ENCODE measurements around the gene AMPH. TPM values are rescaled to one million over a fixed set of nuclear protein-coding genes. Genes with fewer than 3 reads are reported as not detected.

AMPH gene
- total and polyA plus RNA-seq, 9 of the 15 experiments (the other 6 are each of a cell fraction or from before 2014, with no cell fraction given): 0.03 to 0.35 TPM; not detected in 7

DNA sequence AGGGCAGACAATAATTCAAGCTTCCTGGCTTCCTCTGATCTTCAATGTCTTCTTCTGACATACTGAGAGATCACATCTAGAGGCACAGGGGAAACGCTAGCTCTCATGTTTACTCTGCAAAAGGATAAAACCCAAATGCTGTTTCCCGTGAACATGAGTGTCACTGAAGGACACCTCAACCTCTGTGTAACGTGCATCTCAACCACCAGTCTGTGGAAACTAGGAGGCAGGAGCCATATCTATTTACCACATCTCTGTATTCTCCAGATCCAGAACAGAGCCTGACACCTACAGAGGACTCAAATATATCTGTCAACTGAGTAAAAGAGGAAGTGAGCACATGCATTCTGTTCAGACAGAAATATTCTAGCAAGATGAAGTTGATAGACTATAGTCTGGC, 217.4 kb downstream of the AMPH start:
- H3K4me3 ChIP-seq: no peak overlapping the region
- H3K4me1 ChIP-seq (replicated peaks in 1 of 2; ENCODE audit: control insufficient read depth in 2 of 2, insufficient read depth in 2 of 2, low read length in 2 of 2): peaks cover 0 to 2% of the 10 kb centered on the region in 2 experiments; a peak in 1 of 5 replicates
- intact Hi-C loops (cut with micrococcal nuclease): no loop called here
- H3K9me1 ChIP-seq (ENCODE audit: control insufficient read depth, insufficient read depth, low read length): no peaks in the 10 kb centered on the region
- peak; percentile 35 for FAIRE-seq
- peak in 2 of 4 experiments; percentile 11 to 21 for DNase-seq (ENCODE audit: extremely low read depth in 1 of 4, low spot score in 3 of 4)
- no peak overlapping the region for H2AFZ ChIP-seq (ENCODE audit: low read depth, low read length)
- in situ Hi-C loops (cut with MboI): loop anchor here (25.0 kb wide), 1 partner anchor 1099 kb away; no protein-coding TSS in a partner anchor
- H3K27me3 ChIP-seq (ENCODE audit: control insufficient read depth in 2 of 2, insufficient read depth in 2 of 2, low read length in 2 of 2): no peaks in the 10 kb centered on the region
- no peaks in the 10 kb centered on the region for H3K79me2 ChIP-seq (ENCODE audit: control insufficient read depth, insufficient read depth, low read length)
- WGBS (ENCODE audit: insufficient coverage, low coverage, missing lambda C conversion rate): 0% methylated on average over 3 of the region's 3 CpGs
- peak; percentile 80 for ATAC-seq
- no peak overlapping the region for H3K9ac ChIP-seq (ENCODE audit: insufficient read depth in 1 of 2, low read depth in 2 of 2, low read length in 2 of 2)
- ChIA-PET POLR2A (no interaction called here), CTCF (ENCODE audit: low intra/inter-chr PET ratio) (interaction anchor here (0.6 kb wide), 1 partner anchor 1240 kb away, joined by 3 read pairs; no protein-coding TSS in a partner anchor)
- no peak overlapping the region for H3K4me2 ChIP-seq (ENCODE audit: insufficient read depth, low read length)
- H3K36me3 ChIP-seq (ENCODE audit: control insufficient read depth, insufficient read depth, low read length): no peaks in the 10 kb centered on the region
- BruUV-seq (replicated peaks): no TSS peak
- no peak overlapping the region for H3K27ac ChIP-seq (ENCODE audit: extremely low read depth, low read depth, low read length)
- no peaks in the 10 kb centered on the region for H3K9me3 ChIP-seq (replicated peaks; ENCODE audit: control insufficient read depth, insufficient read depth, low read depth, low read length)
- no peaks in the 10 kb centered on the region for H4K20me1 ChIP-seq (replicated peaks; ENCODE audit: control insufficient read depth, insufficient read depth, low read length)
- TF ChIP-seq, protein P1, sequence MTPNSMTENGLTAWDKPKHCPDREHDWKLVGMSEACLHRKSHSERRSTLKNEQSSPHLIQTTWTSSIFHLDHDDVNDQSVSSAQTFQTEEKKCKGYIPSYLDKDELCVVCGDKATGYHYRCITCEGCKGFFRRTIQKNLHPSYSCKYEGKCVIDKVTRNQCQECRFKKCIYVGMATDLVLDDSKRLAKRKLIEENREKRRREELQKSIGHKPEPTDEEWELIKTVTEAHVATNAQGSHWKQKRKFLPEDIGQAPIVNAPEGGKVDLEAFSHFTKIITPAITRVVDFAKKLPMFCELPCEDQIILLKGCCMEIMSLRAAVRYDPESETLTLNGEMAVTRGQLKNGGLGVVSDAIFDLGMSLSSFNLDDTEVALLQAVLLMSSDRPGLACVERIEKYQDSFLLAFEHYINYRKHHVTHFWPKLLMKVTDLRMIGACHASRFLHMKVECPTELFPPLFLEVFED (CRISPR knock-in tag; conservative IDR thresholded peaks at IDR 0.05): no peak
- no peak for TF ChIP-seq ZNF668 (CRISPR knock-in tag; IDR thresholded peaks at IDR 0.05)
- TF ChIP-seq SMARCE1 (IDR thresholded peaks at IDR 0.05): peak; percentile 77; the same call in 1 of the 2 replicates
- no peak for TF ChIP-seq SNIP1 (IDR thresholded peaks at IDR 0.05; ENCODE audit: low read depth)
- TF ChIP-seq ATF1 (CRISPR knock-in tag; IDR thresholded peaks at IDR 0.05): no peak
- TF ChIP-seq ATF1 (tag; IDR thresholded peaks at IDR 0.05): no peak
- TF ChIP-seq ZBTB1 (CRISPR knock-in tag; IDR thresholded peaks at IDR 0.05; ENCODE audit: borderline replicate concordance, low read depth): no peak
- TF ChIP-seq, protein P2, sequence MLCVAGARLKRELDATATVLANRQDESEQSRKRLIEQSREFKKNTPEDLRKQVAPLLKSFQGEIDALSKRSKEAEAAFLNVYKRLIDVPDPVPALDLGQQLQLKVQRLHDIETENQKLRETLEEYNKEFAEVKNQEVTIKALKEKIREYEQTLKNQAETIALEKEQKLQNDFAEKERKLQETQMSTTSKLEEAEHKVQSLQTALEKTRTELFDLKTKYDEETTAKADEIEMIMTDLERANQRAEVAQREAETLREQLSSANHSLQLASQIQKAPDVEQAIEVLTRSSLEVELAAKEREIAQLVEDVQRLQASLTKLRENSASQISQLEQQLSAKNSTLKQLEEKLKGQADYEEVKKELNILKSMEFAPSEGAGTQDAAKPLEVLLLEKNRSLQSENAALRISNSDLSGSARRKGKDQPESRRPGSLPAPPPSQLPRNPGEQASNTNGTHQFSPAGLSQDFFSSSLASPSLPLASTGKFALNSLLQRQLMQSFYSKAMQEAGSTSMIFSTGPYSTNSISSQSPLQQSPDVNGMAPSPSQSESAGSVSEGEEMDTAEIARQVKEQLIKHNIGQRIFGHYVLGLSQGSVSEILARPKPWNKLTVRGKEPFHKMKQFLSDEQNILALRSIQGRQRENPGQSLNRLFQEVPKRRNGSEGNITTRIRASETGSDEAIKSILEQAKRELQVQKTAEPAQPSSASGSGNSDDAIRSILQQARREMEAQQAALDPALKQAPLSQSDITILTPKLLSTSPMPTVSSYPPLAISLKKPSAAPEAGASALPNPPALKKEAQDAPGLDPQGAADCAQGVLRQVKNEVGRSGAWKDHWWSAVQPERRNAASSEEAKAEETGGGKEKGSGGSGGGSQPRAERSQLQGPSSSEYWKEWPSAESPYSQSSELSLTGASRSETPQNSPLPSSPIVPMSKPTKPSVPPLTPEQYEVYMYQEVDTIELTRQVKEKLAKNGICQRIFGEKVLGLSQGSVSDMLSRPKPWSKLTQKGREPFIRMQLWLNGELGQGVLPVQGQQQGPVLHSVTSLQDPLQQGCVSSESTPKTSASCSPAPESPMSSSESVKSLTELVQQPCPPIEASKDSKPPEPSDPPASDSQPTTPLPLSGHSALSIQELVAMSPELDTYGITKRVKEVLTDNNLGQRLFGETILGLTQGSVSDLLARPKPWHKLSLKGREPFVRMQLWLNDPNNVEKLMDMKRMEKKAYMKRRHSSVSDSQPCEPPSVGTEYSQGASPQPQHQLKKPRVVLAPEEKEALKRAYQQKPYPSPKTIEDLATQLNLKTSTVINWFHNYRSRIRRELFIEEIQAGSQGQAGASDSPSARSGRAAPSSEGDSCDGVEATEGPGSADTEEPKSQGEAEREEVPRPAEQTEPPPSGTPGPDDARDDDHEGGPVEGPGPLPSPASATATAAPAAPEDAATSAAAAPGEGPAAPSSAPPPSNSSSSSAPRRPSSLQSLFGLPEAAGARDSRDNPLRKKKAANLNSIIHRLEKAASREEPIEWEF (CRISPR knock-in tag; IDR thresholded peaks at IDR 0.05): no peak
- no peak for TF ChIP-seq SMAD3 (CRISPR knock-in tag; conservative IDR thresholded peaks at IDR 0.05)
- no peak for TF ChIP-seq ZKSCAN8 (CRISPR knock-in tag; IDR thresholded peaks at IDR 0.05)
- no peak for TF ChIP-seq TEAD1 (CRISPR knock-in tag; IDR thresholded peaks at IDR 0.05)
- no peak for TF ChIP-seq PRPF4 (IDR thresholded peaks at IDR 0.05; ENCODE audit: insufficient read depth, low read depth, low read length, poor library complexity, severe bottlenecking)
- TF ChIP-seq NBN (IDR thresholded peaks at IDR 0.05; ENCODE audit: low read depth): no peak; the same call in 1 of the 2 replicates
- TF ChIP-seq ZNF586 (CRISPR knock-in tag; conservative IDR thresholded peaks at IDR 0.05): no peak
- TF ChIP-seq BHLHE40 (IDR thresholded peaks at IDR 0.05; ENCODE audit: low read length): peak; percentile 66
- TF ChIP-seq HDAC8 (tag; IDR thresholded peaks at IDR 0.05): no peak
- TF ChIP-seq, protein P3, sequence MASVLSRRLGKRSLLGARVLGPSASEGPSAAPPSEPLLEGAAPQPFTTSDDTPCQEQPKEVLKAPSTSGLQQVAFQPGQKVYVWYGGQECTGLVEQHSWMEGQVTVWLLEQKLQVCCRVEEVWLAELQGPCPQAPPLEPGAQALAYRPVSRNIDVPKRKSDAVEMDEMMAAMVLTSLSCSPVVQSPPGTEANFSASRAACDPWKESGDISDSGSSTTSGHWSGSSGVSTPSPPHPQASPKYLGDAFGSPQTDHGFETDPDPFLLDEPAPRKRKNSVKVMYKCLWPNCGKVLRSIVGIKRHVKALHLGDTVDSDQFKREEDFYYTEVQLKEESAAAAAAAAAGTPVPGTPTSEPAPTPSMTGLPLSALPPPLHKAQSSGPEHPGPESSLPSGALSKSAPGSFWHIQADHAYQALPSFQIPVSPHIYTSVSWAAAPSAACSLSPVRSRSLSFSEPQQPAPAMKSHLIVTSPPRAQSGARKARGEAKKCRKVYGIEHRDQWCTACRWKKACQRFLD (CRISPR knock-in tag; IDR thresholded peaks at IDR 0.05): no peak

Measured in K562 (cell line).